ENCODE measurements around the gene MGAM2.

The MGAM2 gene

GRCh38 chr7:142123184-142123583 lies 11.7 kb downstream of the MGAM2 start:
- Histone ChIP-seq H3F3A (ENCODE audit: insufficient read depth, low read length) (no peaks in the 10 kb centered on the region), H3K27me3 (ENCODE audit: insufficient read depth, low read length) (no peaks in the 10 kb centered on the region), H3K4me3 (ENCODE audit: low read depth, low read length, poor library complexity, severe bottlenecking) (no peak overlapping the region), H3K4me2 (ENCODE audit: low read length) (no peak overlapping the region), H3K9ac (ENCODE audit: low read length) (no peak overlapping the region), H3K36me3 (ENCODE audit: insufficient read depth, low read length) (no peaks in the 10 kb centered on the region), H3K79me2 (ENCODE audit: insufficient read depth, low read length) (no peaks in the 10 kb centered on the region), H2AFZ (ENCODE audit: low read length) (no peak overlapping the region), H3K27ac (ENCODE audit: low read depth, low read length, poor library complexity, severe bottlenecking) (no peak overlapping the region), H4K20me1 (ENCODE audit: insufficient read depth, low read length) (no peaks in the 10 kb centered on the region), H3K9me3 (ENCODE audit: low read length) (no peaks in the 10 kb centered on the region), H3K9me2 (ENCODE audit: low read depth, low read length) (no peaks in the 10 kb centered on the region), H3K4me1 (ENCODE audit: insufficient read depth, low read length, severe bottlenecking) (no peaks in the 10 kb centered on the region)
- no peak for TF ChIP-seq CTCF (IDR thresholded peaks at IDR 0.05; ENCODE audit: low read length)

GRCh38 chr7:142125256-142125955 lies 13.9 kb downstream of the MGAM2 start:
- Histone ChIP-seq H3K27me3 (ENCODE audit: insufficient read depth, low read length) (no peaks in the 10 kb centered on the region), H3K9ac (ENCODE audit: low read length) (no peak overlapping the region), H3K4me3 (ENCODE audit: low read depth, low read length, poor library complexity, severe bottlenecking) (no peak overlapping the region), H3K36me3 (ENCODE audit: insufficient read depth, low read length) (no peaks in the 10 kb centered on the region), H3K4me1 (ENCODE audit: insufficient read depth, low read length, severe bottlenecking) (no peaks in the 10 kb centered on the region), H3K79me2 (ENCODE audit: insufficient read depth, low read length) (no peaks in the 10 kb centered on the region), H3K9me2 (ENCODE audit: low read depth, low read length) (no peaks in the 10 kb centered on the region), H3K4me2 (ENCODE audit: low read length) (no peak overlapping the region), H2AFZ (ENCODE audit: low read length) (no peak overlapping the region), H3F3A (ENCODE audit: insufficient read depth, low read length) (no peaks in the 10 kb centered on the region), H3K27ac (ENCODE audit: low read depth, low read length, poor library complexity, severe bottlenecking) (no peak overlapping the region), H4K20me1 (ENCODE audit: insufficient read depth, low read length) (no peaks in the 10 kb centered on the region), H3K9me3 (ENCODE audit: low read length) (no peaks in the 10 kb centered on the region)
- TF ChIP-seq CTCF (IDR thresholded peaks at IDR 0.05; ENCODE audit: low read length) (no peak), EZH2 (IDR thresholded peaks at IDR 0.05; ENCODE audit: borderline replicate concordance, low read length) (no peak)

- Histone ChIP-seq H3K9me3 (ENCODE audit: low read length) (no peaks in the 10 kb centered on the region), H3K9ac (ENCODE audit: low read length) (no peak overlapping the region), H4K20me1 (ENCODE audit: insufficient read depth, low read length) (no peaks in the 10 kb centered on the region), H3K79me2 (ENCODE audit: insufficient read depth, low read length) (no peaks in the 10 kb centered on the region), H3K27me3 (ENCODE audit: insufficient read depth, low read length) (no peaks in the 10 kb centered on the region), H3K4me2 (ENCODE audit: low read length) (no peak overlapping the region), H3K9me2 (ENCODE audit: low read depth, low read length) (no peaks in the 10 kb centered on the region), H3K36me3 (ENCODE audit: insufficient read depth, low read length) (no peaks in the 10 kb centered on the region), H3K4me3 (ENCODE audit: low read depth, low read length, poor library complexity, severe bottlenecking) (no peak overlapping the region), H2AFZ (ENCODE audit: low read length) (no peak overlapping the region), H3K4me1 (ENCODE audit: insufficient read depth, low read length, severe bottlenecking) (no peaks in the 10 kb centered on the region), H3K27ac (ENCODE audit: low read depth, low read length, poor library complexity, severe bottlenecking) (no peak overlapping the region), H3F3A (ENCODE audit: insufficient read depth, low read length) (no peaks in the 10 kb centered on the region)
- no peak for TF ChIP-seq EZH2 (IDR thresholded peaks at IDR 0.05; ENCODE audit: borderline replicate concordance, low read length)
- TF ChIP-seq CTCF (IDR thresholded peaks at IDR 0.05; ENCODE audit: low read length), result no peak
These were observed 18.7 kb downstream of the MGAM2 start for GRCh38 chr7:142130267-142130666.

Measured in OCI-LY1 (cell line).